ENCODE measurements around the gene VPS37B.

Gene VPS37B

GRCh38 chr12:122865268-122866231, 30.4 kb downstream of the VPS37B start:
- DNase-seq = no peak

- no peak for DNase-seq
Observed at GRCh38 chr12:122864894-122865253, 31.1 kb downstream of the VPS37B start.

GRCh38 chr12:122862872-122863701, 32.8 kb downstream of the VPS37B start:
- no peak for DNase-seq

GRCh38 chr12:122862110-122862634, 33.8 kb downstream of the VPS37B start:
- DNase-seq = no peak

GRCh38 chr12:122861587-122861970, 34.3 kb downstream of the VPS37B start:
- DNase-seq = no peak

- DNase-seq = no peak
Observed at GRCh38 chr12:122860854-122861586, 34.9 kb downstream of the VPS37B start.

GRCh38 chr12:122860040-122860853, 35.7 kb downstream of the VPS37B start:
- DNase-seq = peak; percentile 43

- DNase-seq = no peak
Observed at GRCh38 chr12:122859303-122860039, 36.5 kb downstream of the VPS37B start.

- DNase-seq = no peak
Observed at GRCh38 chr12:122858591-122859302, 37.2 kb downstream of the VPS37B start.

GRCh38 chr12:122858171-122858570, 37.8 kb downstream of the VPS37B start:
- no peak for DNase-seq

- DNase-seq = no peak
Observed at GRCh38 chr12:122856999-122857671, 38.8 kb downstream of the VPS37B start.

GRCh38 chr12:122855928-122856831, 39.7 kb downstream of the VPS37B start:
- DNase-seq = no peak

GRCh38 chr12:122855071-122855829, 40.7 kb downstream of the VPS37B start:
- DNase-seq = no peak

- DNase-seq = no peak
Observed at GRCh38 chr12:122854554-122854953, 41.4 kb downstream of the VPS37B start.

GRCh38 chr12:122853582-122854245, 42.2 kb downstream of the VPS37B start:
- DNase-seq = no peak

GRCh38 chr12:122852336-122853275, 43.3 kb downstream of the VPS37B start:
- no peak for DNase-seq
